H1 (cell line): ENCODE measurements around the gene SNRPD3. TPM values are rescaled to one million over a fixed set of nuclear protein-coding genes. Genes with fewer than 3 reads are reported as not detected.

Source experiments
- CTCF ChIA-PET: fragments of 300-600 bp; sonication (Branson Sonifier 250); formaldehyde crosslinking; loops from one replicate; lab custom pipeline; 2021; ENCODE audit not compliant: partially characterized antibody; lab: Charles Lee
- POLR2A ChIA-PET: fragments of 300-600 bp; sonication (Branson Sonifier 250); formaldehyde crosslinking; loops from one replicate; lab custom pipeline; 2021; ENCODE audit warnings: inconsistent platforms; ENCODE audit not compliant: partially characterized antibody; lab: Charles Lee
- DNase-seq, 2 experiments: peaks; one replicate each; pipeline versions ENCODE4 v3.0.0 to v3.0.0-alpha.2; 2010 to 2022; ENCODE audit warnings: low spot score in 2 of 2, low read depth in 1 of 2, mixed read lengths in 1 of 2
- FAIRE-seq: peaks from 2 replicates; lab custom pipeline; 2011; peaks lifted over from hg19 to GRCh38; lab: Jason Lieb, UNC
- H2AFZ ChIP-seq: 2 replicates; pipeline ENCODE4 v1.8.1; 2012; ENCODE audit warnings: low read length, inconsistent platforms
- H2AK5ac ChIP-seq: 2 replicates; pipeline ENCODE4 v1.6.1; 2013; ENCODE audit warnings: low read depth, low read length
- H2BK120ac ChIP-seq: replicated peaks from 2 replicates; pipeline ENCODE3; 2013; ENCODE audit warnings: low read depth, low read length, inconsistent platforms
- H2BK12ac ChIP-seq: 2 replicates; pipeline ENCODE4 v1.6.1; 2013; ENCODE audit warnings: low read depth, low read length
- H2BK15ac ChIP-seq: 2 replicates; pipeline ENCODE4 v1.6.1; 2013; ENCODE audit warnings: low read length
- H2BK20ac ChIP-seq: 2 replicates; pipeline ENCODE4 v1.6.1; 2013; ENCODE audit warnings: low read length
- H2BK5ac ChIP-seq: 2 replicates; pipeline ENCODE4 v1.6.1; 2013; ENCODE audit warnings: low read depth, low read length
- H3K14ac ChIP-seq: 2 replicates; pipeline ENCODE4 v1.6.1; 2013; ENCODE audit warnings: inconsistent platforms; ENCODE audit not compliant: insufficient read length
- H3K18ac ChIP-seq: 2 replicates; pipeline ENCODE4 v1.6.1; 2013; ENCODE audit warnings: low read length; ENCODE audit errors: extremely low read depth
- H3K23ac ChIP-seq: 2 replicates; pipeline ENCODE4 v1.6.1; 2013; ENCODE audit warnings: inconsistent platforms; ENCODE audit not compliant: insufficient read length
- H3K23me2 ChIP-seq: 2 replicates; pipeline ENCODE4 v1.6.1; 2013; ENCODE audit warnings: low read depth, low read length
- H3K27ac ChIP-seq: 2 replicates; pipeline ENCODE4 v1.6.1; 2011; ENCODE audit warnings: low read depth, low read length, inconsistent platforms
- H3K27me3 ChIP-seq, 4 experiments: replicated peaks in 1 of 4; 1 replicate in 1 of 4; 2 replicates in 3 of 4; pipeline versions ENCODE4 v1.6.1 to v1.8.1; 2011 to 2013; ENCODE audit warnings: low read length in 3 of 4, mild to moderate bottlenecking in 3 of 4, inconsistent platforms in 2 of 4, mixed read lengths in 2 of 4, moderate library complexity in 1 of 4; ENCODE audit not compliant: control insufficient read depth in 3 of 4, insufficient read depth in 3 of 4; ENCODE audit errors: extremely low read depth in 1 of 4
- H3K36me3 ChIP-seq, 4 experiments: 2 replicates each; pipeline versions ENCODE4 v1.6.1 to v1.8.1; 2011 to 2013; ENCODE audit warnings: mild to moderate bottlenecking in 4 of 4, low read length in 3 of 4, moderate library complexity in 2 of 4, control low read depth in 1 of 4, inconsistent platforms in 1 of 4; ENCODE audit not compliant: insufficient read depth in 4 of 4, control insufficient read depth in 2 of 4
- H3K4ac ChIP-seq: replicated peaks from 2 replicates; pipeline ENCODE3; 2013; ENCODE audit warnings: low read length, low read depth, mixed read lengths, inconsistent platforms; ENCODE audit not compliant: insufficient read length
- H3K4me1 ChIP-seq, 4 experiments: replicated peaks in 1 of 4; 1 replicate in 1 of 4; 2 replicates in 3 of 4; pipeline versions ENCODE4 v1.6.1 to v1.8.1; 2011 to 2013; ENCODE audit warnings: low read length in 3 of 4, inconsistent platforms in 2 of 4, mixed read lengths in 1 of 4; ENCODE audit not compliant: insufficient read depth in 4 of 4, control insufficient read depth in 3 of 4
- H3K4me2 ChIP-seq, 2 experiments: 2 replicates each; pipeline versions ENCODE4 v1.6.1 to v1.8.1; 2011 to 2013; ENCODE audit warnings: low read depth in 2 of 2, low read length in 2 of 2, control low read depth in 1 of 2, inconsistent platforms in 1 of 2, mild to moderate bottlenecking in 1 of 2; ENCODE audit not compliant: insufficient read depth in 1 of 2
- H3K4me3 ChIP-seq, 4 experiments: fragments of 200-600, 300-600 bp in 1 of 4; sonication (generic), shearing (Covaris generic), sonication (Bioruptor Twin) in 1 of 4; 2 replicates each; pipeline versions ENCODE4 v1.5.1 to v1.8.1; 2011 to 2016; ENCODE audit warnings: low read length in 4 of 4, low read depth in 3 of 4, control low read depth in 2 of 4, inconsistent platforms in 2 of 4, mild to moderate bottlenecking in 2 of 4, mixed read lengths in 1 of 4, moderate library complexity in 1 of 4; ENCODE audit not compliant: insufficient read depth in 2 of 4; ENCODE audit errors: extremely low read depth in 1 of 4
- H3K56ac ChIP-seq: replicated peaks from 2 replicates; pipeline ENCODE3; 2013; ENCODE audit warnings: low read depth, mild to moderate bottlenecking, mixed read lengths, low read length, inconsistent platforms; ENCODE audit not compliant: insufficient read length
- H3K79me1 ChIP-seq: 2 replicates; pipeline ENCODE4 v1.6.1; 2013; ENCODE audit warnings: low read depth, low read length, control low read depth
- H3K79me2 ChIP-seq, 2 experiments: 2 replicates each; pipeline versions ENCODE4 v1.6.1 to v1.8.1; 2012 to 2013; ENCODE audit warnings: low read length in 2 of 2, mild to moderate bottlenecking in 2 of 2, inconsistent platforms in 1 of 2; ENCODE audit not compliant: insufficient read depth in 2 of 2, control insufficient read depth in 1 of 2
- H3K9ac ChIP-seq, 4 experiments: replicated peaks in 1 of 4; 1 replicate in 1 of 4; 2 replicates in 3 of 4; pipeline versions ENCODE4 v1.6.1 to v1.8.1; 2011 to 2013; ENCODE audit warnings: low read depth in 3 of 4, low read length in 3 of 4, control low read depth in 2 of 4, mild to moderate bottlenecking in 2 of 4, moderate library complexity in 2 of 4, inconsistent platforms in 1 of 4; ENCODE audit errors: extremely low read depth in 1 of 4
- H3K9me3 ChIP-seq, 2 experiments: 2 replicates each; pipeline versions ENCODE4 v1.6.1 to v1.8.1; 2012 to 2013; ENCODE audit warnings: mild to moderate bottlenecking in 2 of 2, moderate library complexity in 2 of 2, control low read depth in 1 of 2, inconsistent platforms in 1 of 2, low read depth in 1 of 2, low read length in 1 of 2, mixed read lengths in 1 of 2; ENCODE audit not compliant: insufficient read depth in 2 of 2
- H4K20me1 ChIP-seq, 2 experiments: replicated peaks in 1 of 2; 2 replicates each; pipeline versions ENCODE3 to v1.8.1; 2011 to 2013; ENCODE audit warnings: inconsistent platforms in 2 of 2, low read length in 2 of 2, mild to moderate bottlenecking in 1 of 2; ENCODE audit not compliant: insufficient read depth in 2 of 2, control insufficient read depth in 1 of 2
- H4K5ac ChIP-seq: 2 replicates; pipeline ENCODE4 v1.6.1; 2013; ENCODE audit warnings: low read length, low read depth, mixed read lengths, inconsistent platforms; ENCODE audit not compliant: insufficient read length
- H4K8ac ChIP-seq: 2 replicates; pipeline ENCODE4 v1.8.0; 2013; ENCODE audit warnings: mild to moderate bottlenecking, moderate library complexity, low read length, inconsistent platforms; ENCODE audit not compliant: insufficient read depth; ENCODE audit errors: extremely low read depth
- H4K91ac ChIP-seq: replicated peaks from 2 replicates; pipeline ENCODE3; 2013; ENCODE audit warnings: low read length, mixed read lengths, inconsistent platforms; ENCODE audit not compliant: insufficient read length
- CREB1 ChIP-seq: IDR thresholded peaks from 2 replicates; pipeline ENCODE4 v1.6.1; 2012; ENCODE audit warnings: inconsistent platforms
- EP300 ChIP-seq, 2 experiments: IDR thresholded peaks; 1 replicate in 1 of 2; 2 replicates in 1 of 2; pipeline ENCODE4 v1.6.1; 2011 to 2012; ENCODE audit warnings: low read depth in 2 of 2, low read length in 2 of 2, mild to moderate bottlenecking in 2 of 2, borderline replicate concordance in 1 of 2, inconsistent platforms in 1 of 2, moderate library complexity in 1 of 2
- POU5F1 ChIP-seq: IDR thresholded peaks from 2 replicates; pipeline ENCODE4 v1.6.1; 2011; ENCODE audit warnings: low read depth, mild to moderate bottlenecking, low read length, moderate library complexity
- RAD21 ChIP-seq, 2 experiments: IDR thresholded peaks in 1 of 2; conservative IDR thresholded peaks in 1 of 2; 2 replicates each; pipeline ENCODE4 v1.6.1; 2011; ENCODE audit warnings: low read depth in 2 of 2, low read length in 2 of 2, improper control_type of control experiment in 1 of 2, inconsistent platforms in 1 of 2, mild to moderate bottlenecking in 1 of 2, moderate library complexity in 1 of 2
- SP2 ChIP-seq: IDR thresholded peaks from 2 replicates; pipeline ENCODE4 v1.6.1; 2012; ENCODE audit warnings: mild to moderate bottlenecking, low read length, inconsistent platforms
- WGBS, 2 experiments: shearing (Covaris generic) in 1 of 2; methylation state at CpG; one replicate each; pipeline versions ENCODE4 v1.1.6 to v1.1.7; 2013 to 2015; ENCODE audit warnings: low lambda C conversion rate in 2 of 2, mixed read lengths in 2 of 2, inconsistent platforms in 1 of 2, low coverage in 1 of 2, missing lambda C conversion rate in 1 of 2; ENCODE audit not compliant: insufficient replicate concordance in 2 of 2, insufficient coverage in 1 of 2, insufficient read length in 1 of 2; ENCODE audit errors: extremely low coverage in 1 of 2, missing lambda C conversion rate in 1 of 2; 5-methylcytosine and 5-hydroxymethylcytosine counted together
- polyA plus RNA-seq, 7 experiments: library from polyadenylated mRNA; depleted of rRNA in 3 of 7; stranded (reverse) in 5 of 7; unstranded in 2 of 7; fragments of >200 nt in 5 of 7; fragments of 200-250 nt in 2 of 7; gene quantifications; 1 replicate in 5 of 7; 2 replicates in 1 of 7; 4 replicates in 1 of 7; pipeline versions ENCODE4 v1.2.1 to v1.2.3, GENCODE V29; 2011 to 2013; ENCODE audit warnings: missing spikeins in 2 of 7, mixed read lengths in 2 of 7
- total RNA-seq: library from RNA; stranded (reverse); fragmentation: NEBNext Ultra II Directional; extraction: Animal tissue kit (Norgen Biotek cat#: 25700); gene quantifications from 2 replicates; pipeline ENCODE4 v1.2.1, GENCODE V29; 2021

Gene SNRPD3
- total and polyA plus RNA-seq, 2 of the 8 experiments (the other 6 are each of a cell fraction or from before 2014, with no cell fraction given), result 200 to 455 TPM

- Histone ChIP-seq H4K5ac (no peak overlapping the region), H3K79me2 (no peaks in the 10 kb centered on the region), H3K4ac (no peak overlapping the region), H2BK20ac (no peak overlapping the region), H2BK5ac (no peak overlapping the region), H3K4me1 (peaks cover 0 to 18% (median 8%) of the 10 kb centered on the region in 4 experiments; a peak in 6 of 7 replicates), H2BK12ac (no peak overlapping the region), H3K56ac (no peak overlapping the region), H2BK15ac (no peak overlapping the region), H2AFZ (no peak overlapping the region), H3K14ac (no peak overlapping the region), H2BK120ac (no peak overlapping the region), H3K79me1 (no peaks in the 10 kb centered on the region; the same call in 1 of the 2 replicates), H4K20me1 (no peaks in the 10 kb centered on the region), H3K9me3 (no peaks in the 10 kb centered on the region), H3K18ac (no peak overlapping the region), H4K91ac (no peak overlapping the region), H3K23ac (no peak overlapping the region), H2AK5ac (no peak overlapping the region), H3K9ac (no peak overlapping the region), H4K8ac (no peak overlapping the region), H3K27me3 (no peaks in the 10 kb centered on the region), H3K23me2 (peaks cover 2% of the 10 kb centered on the region; the same call in 1 of the 2 replicates), H3K4me2 (no peak overlapping the region), H3K36me3 (peaks cover 0 to 5% (median under 1%) of the 10 kb centered on the region in 4 experiments; a peak in 3 of 8 replicates), H3K4me3 (no peak overlapping the region), H3K27ac (no peak overlapping the region)
- ChIA-PET CTCF (interaction anchor here (0.6 kb wide), 1 partner anchor 157 kb away, joined by 3 read pairs; no protein-coding TSS in a partner anchor), POLR2A (interaction anchor here (1.0 to 4.4 kb wide), 4 partner anchors 11 to 30 kb away, joined by 4 to 32 read pairs (median 6); no protein-coding TSS in a partner anchor)
- WGBS, 2 experiments, result 95% methylated on average over 5 of the region's 7 CpGs; no CpG with 5 or more reads in 1 of the 2 experiments
- TF ChIP-seq EP300 (IDR thresholded peaks at IDR 0.05; ENCODE audit: borderline replicate concordance in 1 of 2, low read depth in 2 of 2, low read length in 2 of 2), result no peak
- TF ChIP-seq SP2, result no peak
- no peak for TF ChIP-seq POU5F1
- TF ChIP-seq CREB1, result no peak
- no peak for TF ChIP-seq RAD21 (IDR thresholded peaks at IDR 0.05 in 1 of 2, conservative IDR thresholded peaks at IDR 0.05 in 1 of 2; ENCODE audit: low read depth in 2 of 2, low read length in 2 of 2)
- no peak for FAIRE-seq
- DNase-seq, result no peak
Observed at GRCh38 chr22:24589518-24590030, 33.8 kb downstream of the SNRPD3 start.
